GM18858 (cell line): Measurements from ENCODE around the gene ASCL2.
"Not testable (repeated sequence)": the region's sequence is repeated elsewhere in the genome, so short reads cannot be mapped to it uniquely, and the experiment has no call there.

Experiments used
- ATAC-seq: cut with Tn5 transposase; IDR thresholded peaks from one replicate; pipeline ENCODE4 v1.9.1; 2021; ENCODE audit not compliant: unreplicated experiment

Gene ASCL2

GRCh38 chr11:2298795-2299761 is 28.7 kb upstream of the ASCL2 start:
- no peak for ATAC-seq

GRCh38 chr11:2298131-2298794 is 27.9 kb upstream of the ASCL2 start:
- ATAC-seq = no peak

DNA sequence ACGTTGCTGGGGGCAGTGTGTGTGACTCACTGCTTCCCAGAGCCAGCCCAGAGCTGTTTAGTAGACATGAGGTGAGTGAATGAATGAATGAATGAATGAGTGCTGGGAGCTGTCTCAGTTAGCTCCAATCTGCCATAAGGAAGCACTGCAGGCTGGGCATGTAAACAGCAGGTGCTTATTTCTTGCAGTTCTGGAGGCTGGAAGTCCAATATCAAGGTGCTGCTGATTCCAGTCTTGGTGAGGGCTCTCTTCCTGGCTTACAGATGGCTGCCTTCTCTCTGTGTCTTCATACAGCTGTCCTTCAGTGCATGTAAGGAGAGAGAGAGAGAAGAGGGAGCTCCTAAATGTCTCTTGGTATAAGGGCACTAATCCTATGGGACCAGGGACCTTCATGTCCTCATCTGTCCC is 27.2 kb upstream of the ASCL2 start:
- ATAC-seq = no peak

DNA sequence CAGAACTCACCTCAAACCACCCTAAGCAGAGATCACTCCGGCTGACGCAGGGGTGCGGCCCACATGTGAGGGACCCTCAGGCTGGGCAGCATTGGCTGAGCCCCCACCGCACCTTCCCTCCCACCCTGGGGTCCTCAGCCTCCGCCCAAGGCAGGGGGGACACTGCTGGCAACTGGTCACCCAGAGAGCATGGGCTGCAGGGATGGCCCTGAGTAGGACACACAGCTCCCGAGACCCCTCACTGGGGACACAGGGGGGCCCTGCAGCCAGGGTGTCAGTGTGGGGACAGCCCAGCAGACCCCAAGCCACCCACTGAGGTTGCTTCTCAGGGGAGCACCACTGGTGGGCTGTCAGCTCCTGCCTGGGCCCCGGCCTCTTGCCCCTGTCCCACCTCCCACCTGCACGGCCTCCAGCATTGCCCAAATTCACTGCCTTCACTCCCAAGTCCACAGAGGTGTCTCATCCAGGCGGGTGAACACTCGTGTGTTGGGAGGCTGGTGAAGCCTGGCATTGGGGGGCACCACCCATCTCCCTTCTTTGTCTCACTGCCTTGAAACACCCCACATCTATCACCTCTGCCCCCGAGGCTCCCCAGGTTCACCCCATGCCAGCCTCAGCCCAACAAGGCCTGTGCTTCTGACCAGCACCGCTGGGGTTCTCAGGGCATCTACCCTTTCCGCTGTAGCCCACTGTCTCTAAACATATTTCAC is 26.7 kb upstream of the ASCL2 start:
- no peak for ATAC-seq

DNA sequence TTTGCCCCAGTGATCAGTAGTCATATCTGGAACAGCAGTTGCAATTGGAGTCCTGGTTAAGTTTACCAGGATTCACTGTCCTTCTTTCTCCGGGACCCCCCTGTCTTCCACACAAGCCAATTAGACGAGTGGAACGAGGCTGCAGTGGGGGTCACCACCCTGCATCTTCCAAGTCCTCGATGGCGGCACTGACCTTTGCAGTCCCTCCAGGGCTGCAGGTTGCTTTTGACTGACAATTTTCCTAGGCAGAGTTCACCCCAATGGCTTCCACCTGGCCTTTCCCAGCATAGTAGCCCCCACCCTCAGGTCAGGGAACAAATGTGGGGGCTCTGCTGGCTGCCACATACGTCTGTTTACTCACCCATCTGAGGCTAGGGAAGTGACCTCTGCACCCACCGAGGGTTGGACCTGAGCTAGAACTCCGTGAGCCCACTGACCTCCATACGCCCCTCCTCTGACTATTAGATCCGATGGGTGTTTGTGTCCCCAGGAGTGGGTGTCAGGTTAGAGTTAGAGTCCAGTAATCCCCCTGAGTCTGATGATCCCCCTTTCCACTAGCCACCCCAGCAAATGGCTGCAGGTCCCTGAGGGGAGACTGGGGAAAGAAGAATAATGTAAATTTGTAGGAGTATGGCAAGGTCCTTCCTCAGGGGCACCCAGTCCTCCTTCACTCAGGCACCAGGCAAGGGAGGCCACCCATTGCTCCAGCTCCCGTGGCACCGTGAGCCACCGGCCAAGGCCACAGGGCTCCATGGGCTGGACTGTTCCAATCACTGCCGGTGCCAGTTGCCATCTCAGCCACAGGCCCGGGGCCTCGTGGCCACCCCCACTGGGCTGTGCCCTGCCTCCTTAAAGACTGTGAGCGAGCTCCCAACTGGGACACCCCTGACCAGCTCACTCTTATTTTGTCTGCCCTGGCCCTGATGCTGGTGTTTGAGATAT is 25.9 kb upstream of the ASCL2 start:
- no peak for ATAC-seq

- ATAC-seq = no peak
Measured at GRCh38 chr11:2294926-2295290, 24.5 kb upstream of the ASCL2 start.

GRCh38 chr11:2293984-2294925 is 23.9 kb upstream of the ASCL2 start:
- ATAC-seq = no peak

DNA sequence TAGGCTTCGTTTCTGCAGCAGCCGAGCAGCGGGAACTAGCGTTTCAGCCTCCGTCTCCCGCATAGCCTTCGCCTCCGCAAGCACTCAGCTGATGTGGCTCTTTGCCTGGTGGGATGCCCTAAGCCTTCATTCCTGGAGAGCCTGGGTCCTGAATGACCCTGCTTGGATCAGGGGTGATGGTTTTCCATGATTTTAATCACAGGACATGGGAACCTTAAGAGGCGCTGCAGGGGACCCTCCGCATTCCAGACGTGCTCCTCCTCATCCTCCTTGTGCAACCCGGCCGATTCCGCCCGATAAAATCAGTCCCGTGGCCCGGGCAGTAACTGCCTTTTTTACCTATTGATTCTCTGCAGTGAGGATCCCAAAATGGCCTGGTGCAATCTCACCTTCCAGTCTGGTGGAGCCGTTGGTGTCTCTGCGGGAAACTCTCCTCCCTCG is 23.2 kb upstream of the ASCL2 start:
- no peak for ATAC-seq

GRCh38 chr11:2290351-2290841 is 20.0 kb upstream of the ASCL2 start:
- ATAC-seq = no peak

GRCh38 chr11:2289859-2290258 is 19.5 kb upstream of the ASCL2 start:
- no peak for ATAC-seq

DNA sequence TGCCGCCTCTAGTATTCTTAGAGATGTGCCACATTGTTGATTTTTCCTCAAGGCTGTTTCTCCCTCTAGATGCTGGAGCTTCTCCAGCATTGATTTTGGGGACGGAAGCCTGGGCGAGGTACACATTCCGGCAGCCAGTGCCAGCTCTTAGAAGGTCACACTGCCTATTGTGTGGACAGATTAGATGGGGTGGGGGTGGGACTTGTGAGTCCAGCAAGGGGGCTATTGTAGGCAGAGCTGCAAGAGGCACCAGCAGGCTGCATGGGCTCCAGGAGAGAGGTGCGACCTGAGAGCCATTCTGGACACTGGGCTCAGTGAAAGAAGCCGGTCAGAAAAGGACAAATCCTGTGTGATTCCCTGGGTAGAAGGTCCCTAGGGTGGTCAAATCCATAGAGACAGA is 19.0 kb upstream of the ASCL2 start:
- ATAC-seq = no peak

GRCh38 chr11:2287091-2287490 is 16.7 kb upstream of the ASCL2 start:
- ATAC-seq = no peak

- not testable (repeated sequence) for ATAC-seq
Measured at GRCh38 chr11:2286350-2286749, 16.0 kb upstream of the ASCL2 start.

GRCh38 chr11:2280208-2280607 is 9.8 kb upstream of the ASCL2 start:
- no peak for ATAC-seq

- ATAC-seq = no peak
Measured at GRCh38 chr11:2277933-2278523, 7.6 kb upstream of the ASCL2 start.

DNA sequence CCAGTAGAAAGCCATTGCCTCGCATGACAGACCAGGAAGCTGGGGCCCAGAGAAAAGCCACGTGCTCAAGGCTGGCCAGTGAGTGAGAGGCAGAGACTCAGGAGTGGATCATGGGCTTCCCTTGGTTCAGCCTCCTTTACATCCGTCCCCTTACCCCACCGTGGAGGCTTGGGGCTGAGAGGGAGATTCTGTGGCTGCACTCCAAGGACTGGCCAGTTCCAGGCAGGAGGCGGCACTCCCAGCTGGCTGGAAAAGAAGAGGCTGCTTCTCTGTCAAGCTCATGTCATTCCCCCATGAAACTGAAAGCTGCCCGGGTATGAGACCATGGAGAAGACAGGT is 6.6 kb upstream of the ASCL2 start:
- no peak for ATAC-seq

- no peak for ATAC-seq
Measured at GRCh38 chr11:2276280-2277007, 6.1 kb upstream of the ASCL2 start.
